GM19468 (cell line): ENCODE measurements around the gene ATP4A.

Source experiments
- ATAC-seq: cut with Tn5 transposase; IDR thresholded peaks from one replicate; pipeline ENCODE4 v1.9.1; 2021; ENCODE audit warnings: mild to moderate bottlenecking, moderate library complexity, moderate number of reproducible peaks; ENCODE audit not compliant: unreplicated experiment; ENCODE audit errors: extremely low read depth

ATP4A gene

DNA sequence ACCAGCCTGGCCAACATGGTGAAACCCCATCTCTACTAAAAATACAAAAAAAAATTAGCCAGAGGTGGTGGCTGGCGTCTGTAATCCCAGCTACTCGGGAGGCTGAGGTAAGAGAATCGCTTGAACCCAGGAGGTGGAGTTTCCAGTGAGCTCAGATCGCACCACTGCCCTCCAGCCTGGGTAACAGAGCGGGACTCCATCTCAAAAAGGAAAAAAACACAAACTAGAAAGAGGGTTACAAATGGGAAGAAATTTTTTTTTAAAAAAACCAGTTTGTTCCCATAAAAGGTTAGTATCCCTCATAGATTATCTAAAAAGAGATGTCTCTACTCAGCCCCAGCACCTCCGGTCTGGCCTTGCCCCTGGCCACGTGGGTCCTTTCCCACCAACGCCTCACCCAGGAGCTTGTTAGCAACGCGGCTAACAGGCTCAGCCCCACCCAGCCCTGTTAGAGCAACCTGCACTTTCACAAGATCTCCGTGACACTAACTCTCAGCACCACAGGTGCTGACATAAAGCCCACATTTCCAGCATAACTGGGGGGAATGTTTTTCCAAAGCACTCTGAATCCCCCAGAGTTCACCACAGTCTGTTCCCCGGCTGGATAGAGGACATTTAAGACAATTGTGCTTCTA, 54.3 kb downstream of the ATP4A start:
- ATAC-seq: no peak

GRCh38 chr19:35508129-35508528, 55.3 kb downstream of the ATP4A start:
- no peak for ATAC-seq

DNA sequence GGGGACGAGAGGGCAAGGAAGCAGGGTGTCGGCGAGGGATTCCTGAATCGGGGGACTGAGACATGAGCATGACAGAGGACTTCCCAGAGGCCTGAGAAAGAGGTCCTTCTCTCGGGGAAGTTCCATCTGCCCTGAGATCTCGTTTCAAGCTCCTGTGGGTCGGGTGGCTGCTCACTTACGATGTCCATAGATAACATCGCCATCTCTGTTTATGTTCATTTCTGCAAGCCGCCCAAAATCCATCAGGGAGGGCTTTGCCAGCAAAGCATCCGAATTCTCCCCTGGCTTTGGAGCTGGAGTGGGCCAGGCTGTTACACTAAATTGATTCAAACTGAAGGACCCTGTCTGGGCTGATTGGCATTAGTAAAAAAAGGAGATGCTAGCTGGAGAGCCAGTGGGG, 55.9 kb downstream of the ATP4A start:
- no peak for ATAC-seq

DNA sequence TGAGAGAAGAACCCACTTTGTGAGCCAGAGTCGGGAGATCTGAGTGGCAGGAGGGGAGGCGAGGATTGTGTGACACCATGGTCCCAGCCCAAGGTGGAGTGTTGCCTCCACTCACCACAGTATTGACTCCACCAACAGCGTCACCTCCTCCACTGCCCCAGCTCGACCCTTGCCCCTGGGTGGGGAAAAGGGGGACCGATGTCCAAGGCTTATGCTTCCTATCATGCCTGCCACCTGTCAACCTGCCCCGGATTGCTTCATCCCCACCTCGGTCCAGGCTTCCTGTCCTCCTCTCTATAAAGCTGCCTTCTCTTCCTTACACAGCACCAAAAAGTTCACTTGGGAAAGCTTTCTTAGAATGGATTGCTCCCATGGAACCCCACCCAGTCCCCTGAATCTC, 57.4 kb downstream of the ATP4A start:
- no peak for ATAC-seq

DNA sequence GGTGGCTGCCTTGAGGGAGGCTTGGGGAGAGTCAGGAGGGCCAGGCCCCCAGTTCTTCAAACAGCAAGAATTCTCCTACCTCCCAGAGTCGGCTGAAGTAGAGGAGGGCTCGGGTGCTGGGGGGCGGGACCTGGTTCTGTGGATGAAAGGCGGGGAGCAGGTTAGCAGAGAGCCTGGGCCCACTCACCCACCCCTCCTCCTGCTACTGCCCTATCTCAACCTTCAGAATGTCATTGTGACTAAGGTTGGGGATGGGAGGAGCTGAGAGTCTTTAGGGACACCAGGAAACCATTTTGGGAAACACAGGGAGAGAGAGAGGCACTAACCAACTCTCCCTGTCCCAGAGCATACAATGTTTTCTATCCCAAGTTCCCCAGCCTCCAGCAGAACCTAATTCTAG, 60.7 kb downstream of the ATP4A start:
- ATAC-seq: no peak

GRCh38 chr19:35501684-35502083, 61.8 kb downstream of the ATP4A start:
- no peak for ATAC-seq

- ATAC-seq: no peak
Observed at GRCh38 chr19:35500611-35501010, 62.8 kb downstream of the ATP4A start.
